HepG2 (cell line): Measurements from ENCODE around the gene ZIM2. TPM values are rescaled to one million over a fixed set of nuclear protein-coding genes. Genes with fewer than 3 reads are reported as not detected.

Experiments used
- AKNA ChIP-seq: sonication (generic); formaldehyde crosslinking; IDR thresholded peaks from 2 replicates; pipeline ENCODE4 v1.4.0; 2020; ENCODE audit warnings: missing genetic modification reagents, borderline replicate concordance
- CAMTA2 ChIP-seq: sonication (generic); formaldehyde crosslinking; IDR thresholded peaks from 2 replicates; pipeline ENCODE4 v1.4.0; 2020; ENCODE audit warnings: mild to moderate bottlenecking, missing genetic modification reagents, borderline replicate concordance
- FOXA1 ChIP-seq, 2 experiments: fragments of 450-650 bp in 1 of 2; sonication (generic) in 1 of 2; formaldehyde crosslinking in 1 of 2; IDR thresholded peaks; 2 replicates each; pipeline versions ENCODE4 v1.4.0 to v1.6.1; 2016 to 2020; ENCODE audit warnings: missing genetic modification reagents in 1 of 2
- FOXK1 ChIP-seq: sonication (generic); formaldehyde crosslinking; IDR thresholded peaks from 2 replicates; pipeline ENCODE4 v1.4.0; 2020; ENCODE audit warnings: low read depth, missing genetic modification reagents, borderline replicate concordance
- HMG20B ChIP-seq: conservative IDR thresholded peaks from 2 replicates; pipeline ENCODE4 v1.6.1; 2016; ENCODE audit warnings: missing genetic modification reagents, missing compliant biosample characterization
- HMGA1 ChIP-seq: sonication (generic); formaldehyde crosslinking; conservative IDR thresholded peaks from 2 replicates; pipeline ENCODE4 v1.4.0; 2020; ENCODE audit warnings: missing genetic modification reagents
- HNRNPH1 ChIP-seq: fragments of 200-400 bp; formaldehyde crosslinking; optimal IDR thresholded peaks from 2 replicates; pipeline ENCODE3; 2017; ENCODE audit warnings: mild to moderate bottlenecking, low read depth, low read length
- MXI1 ChIP-seq: IDR thresholded peaks from 3 replicates; pipeline ENCODE4 v1.6.1; 2012; ENCODE audit warnings: low read depth, low read length, inconsistent platforms, borderline replicate concordance
- NFIB ChIP-seq: sonication (generic); formaldehyde crosslinking; IDR thresholded peaks from 2 replicates; pipeline ENCODE4 v1.9.0; 2021; ENCODE audit warnings: missing genetic modification reagents, mild to moderate bottlenecking, borderline replicate concordance
- RXRB ChIP-seq: IDR thresholded peaks from 2 replicates; pipeline ENCODE4 v1.6.1; 2016; ENCODE audit warnings: borderline replicate concordance, missing genetic modification reagents, missing compliant biosample characterization
- ZIK1 ChIP-seq: sonication (generic); formaldehyde crosslinking; IDR thresholded peaks from 2 replicates; pipeline ENCODE4 v1.5.0; 2020; ENCODE audit warnings: mild to moderate bottlenecking, low read depth, missing genetic modification reagents, borderline replicate concordance
- ZNF136 ChIP-seq: sonication (generic); formaldehyde crosslinking; IDR thresholded peaks from 2 replicates; pipeline ENCODE4 v1.8.1; 2022; ENCODE audit warnings: low read depth, mild to moderate bottlenecking, moderate library complexity, missing genetic modification reagents
- ZNF17 ChIP-seq: sonication (generic); formaldehyde crosslinking; IDR thresholded peaks from 2 replicates; pipeline ENCODE4 v1.5.0; 2020; ENCODE audit warnings: mild to moderate bottlenecking, missing genetic modification reagents
- ZNF256 ChIP-seq: sonication (generic); formaldehyde crosslinking; conservative IDR thresholded peaks from 2 replicates; pipeline ENCODE4 v1.4.0; 2020; ENCODE audit warnings: missing genetic modification reagents
- ZNF431 ChIP-seq: sonication (generic); formaldehyde crosslinking; IDR thresholded peaks from 2 replicates; pipeline ENCODE4 v1.9.0; 2022; ENCODE audit warnings: missing genetic modification reagents, low read depth, mild to moderate bottlenecking, borderline replicate concordance
- ZNF503 ChIP-seq: sonication (generic); formaldehyde crosslinking; IDR thresholded peaks from 2 replicates; pipeline ENCODE4 v1.4.0; 2020; ENCODE audit warnings: missing genetic modification reagents
- ZNF576 ChIP-seq: sonication (generic); formaldehyde crosslinking; IDR thresholded peaks from 2 replicates; pipeline ENCODE4 v1.4.0; 2020; ENCODE audit warnings: mild to moderate bottlenecking, missing genetic modification reagents
- ZNF691 ChIP-seq: sonication (generic); formaldehyde crosslinking; IDR thresholded peaks from 2 replicates; pipeline ENCODE4 v1.4.0; 2020; ENCODE audit warnings: missing genetic modification reagents, low read depth, mild to moderate bottlenecking, borderline replicate concordance
- ZNF746 ChIP-seq: sonication (generic); formaldehyde crosslinking; IDR thresholded peaks from 2 replicates; pipeline ENCODE4 v1.8.0; 2022; ENCODE audit warnings: mild to moderate bottlenecking, missing genetic modification reagents
- ZNF788 ChIP-seq: sonication (generic); formaldehyde crosslinking; IDR thresholded peaks from 2 replicates; pipeline ENCODE4 v1.5.0; 2020; ENCODE audit warnings: mild to moderate bottlenecking, missing genetic modification reagents, borderline replicate concordance
- ZNF816 ChIP-seq: sonication (generic); formaldehyde crosslinking; IDR thresholded peaks from 2 replicates; pipeline ENCODE4 v1.8.0; 2022; ENCODE audit warnings: missing genetic modification reagents, mild to moderate bottlenecking, borderline replicate concordance
- polyA plus RNA-seq, 8 experiments: library from polyadenylated mRNA; depleted of rRNA in 3 of 8; stranded (reverse) in 7 of 8; unstranded in 1 of 8; fragments of >200 nt; fragmentation: Illumina TruSeq in 4 of 8; extraction: Trizol in 4 of 8; gene quantifications; 2 replicates each; pipeline versions ENCODE4 v1.2.1 to v1.2.3, GENCODE V29; 2011 to 2016; ENCODE audit warnings: low read depth in 4 of 8, missing spikeins in 1 of 8, mixed read lengths in 1 of 8; ENCODE audit not compliant: insufficient read depth in 1 of 8
- total RNA-seq, 5 experiments: library from RNA; depleted of rRNA; stranded (reverse); fragments of >200 nt; fragmentation: Illumina TruSeq; extraction: Trizol; gene quantifications; 2 replicates each; pipeline ENCODE4 v1.2.3, GENCODE V29; 2016; ENCODE audit warnings: low read depth in 1 of 5

Gene ZIM2
- total and polyA plus RNA-seq, 2 of the 13 experiments (the other 11 are each of a cell fraction or from before 2014, with no cell fraction given), result 7.2 to 10.3 TPM

- TF ChIP-seq HNRNPH1 (no peak), ZNF431 (CRISPR knock-in tag) (0 out of 2 replicates have a peak, but pooled peaks have one; percentile 36), ZNF503 (CRISPR knock-in tag) (no peak), CAMTA2 (CRISPR knock-in tag) (no peak), FOXA1 (IDR thresholded peaks at IDR 0.05) (no peak), FOXA1 (CRISPR knock-in tag; IDR thresholded peaks at IDR 0.05) (peak; percentile 85), ZNF17 (no peak), ZIK1 (CRISPR knock-in tag) (no peak), AKNA (CRISPR knock-in tag) (no peak), MXI1 (no peak), NFIB (CRISPR knock-in tag) (no peak), ZNF576 (CRISPR knock-in tag) (no peak), HMGA1 (no peak), ZNF788 (CRISPR knock-in tag) (no peak), ZNF256 (CRISPR knock-in tag) (no peak), ZNF136 (CRISPR knock-in tag) (no peak), ZNF816 (no peak), ZNF691 (CRISPR knock-in tag) (no peak), ZNF746 (CRISPR knock-in tag) (no peak), FOXK1 (CRISPR knock-in tag) (peak; percentile 21; the same call in 1 of the 2 replicates), HMG20B (CRISPR knock-in tag) (no peak), RXRB (CRISPR knock-in tag) (0 out of 2 replicates have a peak, but pooled peaks have one; percentile 25)
These were observed 89.9 kb downstream of the ZIM2 start (continued) for GRCh38 chr19:56750658-56751057.
